CD14-positive monocyte (primary cell): ENCODE measurements around the gene TFIP11. TPM values are rescaled to one million over a fixed set of nuclear protein-coding genes. Genes with fewer than 3 reads are reported as not detected.
A peak's percentile ranks its signal among the peaks of the same experiment; 100 is the strongest.

Source experiments
- DNase-seq, 3 donors: peaks; one replicate each; pipeline ENCODE4 v3.0.0-alpha.2; 2011 to 2022
- H2AFZ ChIP-seq: 2 replicates; pipeline ENCODE4 v1.6.0; 2012; ENCODE audit warnings: mild to moderate bottlenecking, low read depth, low read length, inconsistent platforms; ENCODE audit not compliant: insufficient read depth, poor library complexity, severe bottlenecking
- H3K27ac ChIP-seq, 2 donors: 1 replicate in 1 of 2; 2 replicates in 1 of 2; pipeline ENCODE4 v1.5.1; 2012 to 2013; ENCODE audit warnings: low read length in 2 of 2, control low read depth in 1 of 2, inconsistent platforms in 1 of 2, low read depth in 1 of 2, mild to moderate bottlenecking in 1 of 2
- H3K27me3 ChIP-seq, 2 donors: one replicate each; pipeline versions ENCODE4 v1.6.0 to v1.6.1; 2011 to 2013; ENCODE audit warnings: low read length in 2 of 2; ENCODE audit not compliant: control insufficient read depth in 2 of 2, insufficient read depth in 2 of 2
- H3K36me3 ChIP-seq, 2 donors: replicated peaks in 1 of 2; 1 replicate in 1 of 2; 2 replicates in 1 of 2; pipeline versions ENCODE4 v1.5.1 to v1.6.1; 2012 to 2013; ENCODE audit warnings: low read length in 2 of 2, control low read depth in 1 of 2, inconsistent platforms in 1 of 2, mild to moderate bottlenecking in 1 of 2; ENCODE audit not compliant: insufficient read depth in 2 of 2, control insufficient read depth in 1 of 2
- H3K4me1 ChIP-seq, 2 donors: 1 replicate in 1 of 2; 2 replicates in 1 of 2; pipeline versions ENCODE4 v1.5.1 to v1.6.1; 2012 to 2013; ENCODE audit warnings: low read length in 2 of 2, control low read depth in 1 of 2, inconsistent platforms in 1 of 2, mild to moderate bottlenecking in 1 of 2, moderate library complexity in 1 of 2; ENCODE audit not compliant: insufficient read depth in 2 of 2, control insufficient read depth in 1 of 2
- H3K4me2 ChIP-seq: replicated peaks from 2 replicates; pipeline ENCODE3; 2012; ENCODE audit warnings: low read length, moderate library complexity, mild to moderate bottlenecking; ENCODE audit not compliant: poor library complexity, severe bottlenecking; ENCODE audit errors: extremely low read depth
- H3K4me3 ChIP-seq, 3 experiments: fragments of 200-600 bp in 1 of 3; sonication (generic) in 1 of 3; replicated peaks in 1 of 3; 1 replicate in 2 of 3; 2 replicates in 1 of 3; pipeline ENCODE4 v1.5.1; 2011 to 2013; ENCODE audit warnings: low read length in 3 of 3, mild to moderate bottlenecking in 3 of 3, control low read depth in 2 of 3, low read depth in 2 of 3, inconsistent platforms in 1 of 3, moderate library complexity in 1 of 3
- H3K79me2 ChIP-seq: 2 replicates; pipeline ENCODE4 v1.6.0; 2012; ENCODE audit warnings: mild to moderate bottlenecking, control low read depth, inconsistent platforms, low read length, moderate library complexity; ENCODE audit not compliant: insufficient read depth
- H3K9ac ChIP-seq: 2 replicates; pipeline ENCODE4 v1.6.0; 2017; ENCODE audit warnings: low read length, mild to moderate bottlenecking; ENCODE audit not compliant: insufficient read depth, poor library complexity, severe bottlenecking
- H3K9me3 ChIP-seq, 2 donors: replicated peaks in 1 of 2; 1 replicate in 1 of 2; 2 replicates in 1 of 2; pipeline versions ENCODE4 v1.5.1 to v1.6.1; 2012 to 2013; ENCODE audit warnings: low read length in 2 of 2, control low read depth in 1 of 2; ENCODE audit not compliant: control insufficient read depth in 1 of 2, insufficient read depth in 1 of 2
- H4K20me1 ChIP-seq: 2 replicates; pipeline ENCODE4 v1.6.0; 2012; ENCODE audit warnings: mild to moderate bottlenecking, low read length, control low read depth, moderate library complexity; ENCODE audit not compliant: insufficient read depth
- H3K27ac Mint-ChIP-seq, 7 donors: one replicate each; pipeline ENCODE4 v1.8.0; 2020; ENCODE audit warnings: mild to moderate bottlenecking in 7 of 7, mixed read lengths in 7 of 7, moderate library complexity in 6 of 7, inconsistent platforms in 2 of 7
- H3K27me3 Mint-ChIP-seq, 3 donors: one replicate each; pipeline ENCODE4 v1.8.0; 2021 to 2022; ENCODE audit warnings: low read depth in 3 of 3, mild to moderate bottlenecking in 3 of 3, mixed read lengths in 3 of 3, moderate library complexity in 3 of 3, inconsistent platforms in 1 of 3
- H3K36me3 Mint-ChIP-seq, 2 donors: one replicate each; pipeline ENCODE4 v1.8.0; 2020; ENCODE audit warnings: mixed read lengths in 2 of 2, inconsistent platforms in 1 of 2, mild to moderate bottlenecking in 1 of 2
- H3K4me1 Mint-ChIP-seq: one replicate; pipeline ENCODE4 v1.8.0; 2020; ENCODE audit warnings: mild to moderate bottlenecking, mixed read lengths
- H3K4me3 Mint-ChIP-seq, 2 donors: one replicate each; pipeline ENCODE4 v1.8.0; 2020; ENCODE audit warnings: mild to moderate bottlenecking in 2 of 2, mixed read lengths in 2 of 2, moderate library complexity in 1 of 2
- H3K9me3 Mint-ChIP-seq, 7 donors: one replicate each; pipeline ENCODE4 v1.8.0; 2020 to 2022; ENCODE audit warnings: mixed read lengths in 7 of 7, mild to moderate bottlenecking in 6 of 7, moderate library complexity in 6 of 7, inconsistent platforms in 2 of 7
- WGBS: methylation state at CpG from one replicate; pipeline ENCODE4 v1.1.5; 2013; ENCODE audit warnings: missing lambda C conversion rate; ENCODE audit not compliant: insufficient coverage; 5-methylcytosine and 5-hydroxymethylcytosine counted together
- intact Hi-C, 2 donors: fragments of 100-400 bp; cut with micrococcal nuclease; formaldehyde crosslinking; loops; one replicate each; pipeline versions ENCODE4 v1.15.0 to v1.15.1; 2023
- polyA plus RNA-seq, 3 donors: library from polyadenylated mRNA; depleted of rRNA in 1 of 3; unstranded in 2 of 3; stranded (reverse) in 1 of 3; fragments of 300-500 nt in 2 of 3; fragments of >200 nt in 1 of 3; fragmentation: Illumina TruSeq in 2 of 3; gene quantifications; 1 replicate in 2 of 3; 2 replicates in 1 of 3; pipeline ENCODE4 v1.2.3, GENCODE V29; 2012 to 2021
- TF ChIP-seq, protein P1 (sequence below): fragments of 200-600 bp; IDR thresholded peaks from one replicate; pipeline ENCODE4 v1.8.0; 2022; ENCODE audit warnings: antibody characterized with exemption, mild to moderate bottlenecking

Gene TFIP11
- polyA plus RNA-seq, 3 donors = 10.1 to 25.5 (median 19.8) TPM

DNA sequence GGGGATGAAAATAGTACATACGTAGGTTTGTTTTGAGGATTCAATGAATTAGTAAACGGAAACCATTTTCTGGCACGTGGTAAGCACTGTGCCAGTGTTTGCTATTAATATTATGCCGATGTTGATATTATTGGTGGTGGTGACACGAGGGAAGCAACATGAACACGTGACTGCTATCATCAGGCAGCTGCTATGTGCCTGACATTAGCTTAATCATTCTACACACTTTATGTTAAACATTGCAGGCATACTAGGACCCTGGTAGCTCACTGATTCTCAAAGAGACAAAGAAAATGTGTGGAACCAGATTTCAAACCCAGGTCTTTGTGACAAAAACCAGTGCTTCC lies 27.9 kb downstream of the TFIP11 start:
- Histone ChIP-seq H3K79me2 (peaks cover 51% of the 10 kb centered on the region), H3K9ac (peak overlapping the region; percentile 96), H3K4me1 (peaks cover 48 to 53% of the 10 kb centered on the region in 2 donors), H4K20me1 (no peaks in the 10 kb centered on the region), H3K9me3 (no peaks in the 10 kb centered on the region), H3K27ac (peak overlapping the region in 1 of 2 donors; percentile 98), H3K36me3 (peaks cover 17 to 27% of the 10 kb centered on the region in 2 donors), H2AFZ (peak overlapping the region; percentile 91), H3K27me3 (no peaks in the 10 kb centered on the region), H3K4me2 (peak overlapping the region; percentile 87), H3K4me3 (peak overlapping the region; percentile 70 to 96 (median 88))
- Mint-ChIP-seq H3K27ac (peak overlapping the region; percentile 83 to 98 (median 93)), H3K36me3 (peaks cover 21 to 25% of the 10 kb centered on the region in 2 donors), H3K4me1 (peaks cover 54% of the 10 kb centered on the region), H3K4me3 (peak overlapping the region; percentile 83 to 94), H3K27me3 (no peaks in the 10 kb centered on the region), H3K9me3 (no peaks in the 10 kb centered on the region)
- 0% methylated on average over 2 of the region's 6 CpGs for WGBS
- TF ChIP-seq, protein P1, sequence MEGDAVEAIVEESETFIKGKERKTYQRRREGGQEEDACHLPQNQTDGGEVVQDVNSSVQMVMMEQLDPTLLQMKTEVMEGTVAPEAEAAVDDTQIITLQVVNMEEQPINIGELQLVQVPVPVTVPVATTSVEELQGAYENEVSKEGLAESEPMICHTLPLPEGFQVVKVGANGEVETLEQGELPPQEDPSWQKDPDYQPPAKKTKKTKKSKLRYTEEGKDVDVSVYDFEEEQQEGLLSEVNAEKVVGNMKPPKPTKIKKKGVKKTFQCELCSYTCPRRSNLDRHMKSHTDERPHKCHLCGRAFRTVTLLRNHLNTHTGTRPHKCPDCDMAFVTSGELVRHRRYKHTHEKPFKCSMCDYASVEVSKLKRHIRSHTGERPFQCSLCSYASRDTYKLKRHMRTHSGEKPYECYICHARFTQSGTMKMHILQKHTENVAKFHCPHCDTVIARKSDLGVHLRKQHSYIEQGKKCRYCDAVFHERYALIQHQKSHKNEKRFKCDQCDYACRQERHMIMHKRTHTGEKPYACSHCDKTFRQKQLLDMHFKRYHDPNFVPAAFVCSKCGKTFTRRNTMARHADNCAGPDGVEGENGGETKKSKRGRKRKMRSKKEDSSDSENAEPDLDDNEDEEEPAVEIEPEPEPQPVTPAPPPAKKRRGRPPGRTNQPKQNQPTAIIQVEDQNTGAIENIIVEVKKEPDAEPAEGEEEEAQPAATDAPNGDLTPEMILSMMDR = no peak
- intact Hi-C loops = loop anchor here in 1 of 2 donors (5.0 kb wide), 2 partner anchors 52 to 108 kb away; partner anchors contain the start of gene TPST2
- DNase-seq = peak in 2 of 3 donors; percentile 22 to 34

DNA sequence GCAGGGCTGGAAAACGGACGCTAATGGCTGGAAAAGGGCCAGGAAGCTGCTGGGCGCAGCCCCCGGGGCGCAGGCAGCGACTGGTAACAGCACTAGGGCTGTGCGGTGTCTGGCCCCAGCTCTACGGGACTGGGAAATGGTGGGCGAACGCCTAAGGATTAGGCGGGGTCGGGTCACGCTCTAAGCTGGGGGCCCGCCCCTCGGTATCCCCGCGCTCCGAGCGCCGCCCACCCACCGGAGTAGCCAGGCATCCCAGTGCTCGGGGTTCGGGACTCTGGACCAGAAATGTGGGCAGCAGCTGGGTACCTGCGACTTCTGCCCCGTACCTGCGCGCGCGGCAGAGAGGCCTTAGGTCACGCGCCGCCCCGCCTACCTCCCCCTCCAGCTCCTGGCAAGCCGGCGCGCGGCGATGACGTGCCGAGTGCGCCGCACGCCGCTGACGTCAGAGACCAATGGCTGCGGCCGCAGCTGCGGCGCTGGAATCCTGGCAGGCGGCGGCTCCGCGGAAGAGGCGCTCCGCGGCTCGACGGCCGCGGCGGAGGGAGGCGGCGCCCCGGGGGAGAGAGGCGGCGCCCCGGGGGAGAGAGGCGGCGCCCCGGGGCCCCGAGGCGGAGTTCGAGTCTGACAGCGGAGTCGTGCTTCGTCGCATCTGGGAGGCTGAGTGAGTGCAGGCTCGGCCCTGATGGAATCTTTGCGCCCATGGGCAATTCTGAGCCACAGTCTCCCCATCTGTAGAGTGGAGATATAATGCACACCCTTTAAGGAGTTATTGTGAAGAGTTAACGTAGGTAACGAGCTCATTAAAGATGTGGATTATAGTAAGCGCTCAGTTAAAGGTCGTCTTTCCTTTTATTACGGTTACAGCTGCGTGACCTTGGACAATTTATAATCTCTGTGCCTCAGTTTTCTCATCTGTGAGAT lies 28.6 kb downstream of the TFIP11 start, which contains the start of the genes HPS4 and SRRD:
HPS4 (minus strand) TSS at position 345 of the 921 bp plus-strand sequence. CDS start 2,021 bp downstream, outside the sequence.
SRRD (plus strand) TSS at position 439 of the 921 bp plus-strand sequence; CDS start at position 453, 14 bp downstream.
- H3K4me3 Mint-ChIP-seq = peak within 1 kb of the TSS; percentile 83 to 94
- peak within 1 kb of the TSS; percentile 93 to 98 (median 97) for H3K27ac Mint-ChIP-seq
- H2AFZ ChIP-seq = peak within 1 kb of the TSS; percentile 91
- TF ChIP-seq, protein P1 = no peak
- intact Hi-C loops = loop anchor here in 1 of 2 donors (5.0 kb wide), 2 partner anchors 51 to 109 kb away; partner anchors contain the start of gene TPST2
- H3K9me3 ChIP-seq = no peaks in the 10 kb centered on the region
- no peaks in the 10 kb centered on the region for H3K27me3 Mint-ChIP-seq
- H3K9me3 Mint-ChIP-seq = no peaks in the 10 kb centered on the region
- DNase-seq = peak; percentile 90 to 91 (median 91)
- H3K4me1 Mint-ChIP-seq = peaks cover 61% of the 10 kb centered on the region
- H3K9ac ChIP-seq = peak within 1 kb of the TSS; percentile 96
- H3K79me2 ChIP-seq = peaks cover 57% of the 10 kb centered on the region
- H3K27me3 ChIP-seq = no peaks in the 10 kb centered on the region
- under 1% methylated on average over 78 of the region's 85 CpGs for WGBS
- peaks cover 54 to 59% of the 10 kb centered on the region in 2 donors for H3K4me1 ChIP-seq
- H3K4me3 ChIP-seq = peak within 1 kb of the TSS; percentile 70 to 96 (median 88)
- no peaks in the 10 kb centered on the region for H4K20me1 ChIP-seq
- H3K36me3 ChIP-seq = peaks cover 12 to 21% of the 10 kb centered on the region in 2 donors
- peak within 1 kb of the TSS; percentile 87 for H3K4me2 ChIP-seq
- H3K27ac ChIP-seq = peak within 1 kb of the TSS; percentile 76 to 98
- peaks cover 16 to 22% of the 10 kb centered on the region in 2 donors for H3K36me3 Mint-ChIP-seq
